HL-60 (cell line): ENCODE results near the gene SAE1.

Experiments used
- DNase-seq, 2 experiments: peaks; one replicate each; pipeline ENCODE4 v3.0.0-alpha.2; 2010 to 2020; ENCODE audit warnings: low read depth in 1 of 2, low spot score in 1 of 2
- H3K27ac ChIP-seq: fragments of 250-450 bp; sonication (Bioruptor Pico); replicated peaks from 2 replicates; pipeline ENCODE4 v1.5.1; 2020; ENCODE audit warnings: mild to moderate bottlenecking, moderate library complexity
- H3K27me3 ChIP-seq: fragments of 250-450 bp; sonication (Bioruptor Pico); 2 replicates; pipeline ENCODE4 v1.5.1; 2021; ENCODE audit warnings: mild to moderate bottlenecking, moderate library complexity; ENCODE audit not compliant: insufficient read depth, poor library complexity, severe bottlenecking
- H3K4me3 ChIP-seq: replicated peaks from 2 replicates; pipeline ENCODE4 v1.5.1; 2011; ENCODE audit warnings: mild to moderate bottlenecking, control low read depth, low read length; ENCODE audit not compliant: insufficient read depth
- GABPA ChIP-seq: IDR thresholded peaks from 2 replicates; pipeline ENCODE4 v1.6.1; 2012; ENCODE audit warnings: low read depth
- POLR2AphosphoS5 ChIP-seq: IDR thresholded peaks from 2 replicates; pipeline ENCODE4 v1.6.1; 2012; ENCODE audit warnings: low read depth
- REST ChIP-seq: IDR thresholded peaks from 2 replicates; pipeline ENCODE4 v1.6.1; 2012; ENCODE audit warnings: low read depth; ENCODE audit not compliant: insufficient replicate concordance
- SPI1 ChIP-seq: IDR thresholded peaks from 2 replicates; pipeline ENCODE4 v1.6.1; 2012; ENCODE audit warnings: low read depth, mild to moderate bottlenecking, borderline replicate concordance
- TF ChIP-seq, protein P1 (sequence below): IDR thresholded peaks from one replicate; pipeline ENCODE4 v1.5.1; 2011; ENCODE audit warnings: low read length, control low read depth, inconsistent platforms; ENCODE audit not compliant: insufficient read depth

SAE1 gene

DNA sequence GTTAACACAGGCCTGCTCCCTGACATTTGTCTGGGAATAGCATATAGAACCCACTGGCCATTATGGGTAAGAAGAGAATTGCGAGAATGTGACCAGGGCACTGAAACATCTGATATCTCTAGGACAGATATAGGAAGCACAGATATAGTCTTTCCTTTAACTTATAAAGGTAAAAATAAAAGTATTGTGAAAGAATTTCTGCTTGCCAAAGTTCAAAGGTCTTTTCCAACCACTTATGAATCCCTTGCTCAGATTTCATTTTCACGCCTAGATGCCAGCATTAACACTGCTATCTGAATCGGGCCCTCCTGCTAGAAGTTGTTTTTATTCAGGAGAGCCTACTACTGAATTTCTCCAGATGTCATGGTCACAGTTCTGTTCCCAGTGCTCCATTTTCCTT lies 72.6 kb downstream of the SAE1 start:
- H3K4me3 ChIP-seq = no peak overlapping the region
- no peaks in the 10 kb centered on the region for H3K27me3 ChIP-seq
- DNase-seq = no peak
- no peak overlapping the region for H3K27ac ChIP-seq
- no peak for TF ChIP-seq POLR2AphosphoS5
- no peak for TF ChIP-seq SPI1
- TF ChIP-seq, protein P1, sequence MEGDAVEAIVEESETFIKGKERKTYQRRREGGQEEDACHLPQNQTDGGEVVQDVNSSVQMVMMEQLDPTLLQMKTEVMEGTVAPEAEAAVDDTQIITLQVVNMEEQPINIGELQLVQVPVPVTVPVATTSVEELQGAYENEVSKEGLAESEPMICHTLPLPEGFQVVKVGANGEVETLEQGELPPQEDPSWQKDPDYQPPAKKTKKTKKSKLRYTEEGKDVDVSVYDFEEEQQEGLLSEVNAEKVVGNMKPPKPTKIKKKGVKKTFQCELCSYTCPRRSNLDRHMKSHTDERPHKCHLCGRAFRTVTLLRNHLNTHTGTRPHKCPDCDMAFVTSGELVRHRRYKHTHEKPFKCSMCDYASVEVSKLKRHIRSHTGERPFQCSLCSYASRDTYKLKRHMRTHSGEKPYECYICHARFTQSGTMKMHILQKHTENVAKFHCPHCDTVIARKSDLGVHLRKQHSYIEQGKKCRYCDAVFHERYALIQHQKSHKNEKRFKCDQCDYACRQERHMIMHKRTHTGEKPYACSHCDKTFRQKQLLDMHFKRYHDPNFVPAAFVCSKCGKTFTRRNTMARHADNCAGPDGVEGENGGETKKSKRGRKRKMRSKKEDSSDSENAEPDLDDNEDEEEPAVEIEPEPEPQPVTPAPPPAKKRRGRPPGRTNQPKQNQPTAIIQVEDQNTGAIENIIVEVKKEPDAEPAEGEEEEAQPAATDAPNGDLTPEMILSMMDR = no peak
- no peak for TF ChIP-seq REST
- TF ChIP-seq GABPA = no peak

GRCh38 chr19:47209319-47210179 lies 78.9 kb downstream of the SAE1 start:
- no peak for TF ChIP-seq SPI1
- TF ChIP-seq GABPA = no peak
- TF ChIP-seq, protein P1 = no peak
- TF ChIP-seq REST = no peak
- no peak for TF ChIP-seq POLR2AphosphoS5
- Histone ChIP-seq H3K27me3 (no peaks in the 10 kb centered on the region), H3K27ac (no peak overlapping the region), H3K4me3 (no peak overlapping the region)
- no peak for DNase-seq

DNA sequence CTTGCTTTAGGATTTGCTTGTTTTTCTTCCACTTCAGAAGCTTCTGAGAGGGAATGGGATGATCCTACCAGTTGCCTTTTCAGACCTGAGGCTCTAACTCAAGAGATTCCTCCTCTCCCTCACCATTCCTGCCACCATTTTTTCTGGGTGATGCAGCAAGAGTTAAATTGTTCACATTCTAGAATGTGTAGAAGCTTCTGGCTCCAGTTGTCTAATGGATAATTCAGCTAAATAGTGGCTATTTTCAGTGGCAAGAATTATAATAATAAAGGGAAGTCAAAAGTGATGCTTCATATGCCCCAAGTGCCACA lies 79.5 kb downstream of the SAE1 start:
- TF ChIP-seq REST (no peak), GABPA (no peak), SPI1 (no peak; the same call in 1 of the 2 replicates), POLR2AphosphoS5 (no peak)
- TF ChIP-seq, protein P1 = no peak
- no peak for DNase-seq
- Histone ChIP-seq H3K27ac (no peak overlapping the region; the same call in 1 of the 2 replicates), H3K27me3 (no peaks in the 10 kb centered on the region), H3K4me3 (no peak overlapping the region)
